Endothelial cell (in vitro differentiated cells): Measurements from ENCODE around the gene KDM5A. TPM values are rescaled to one million over a fixed set of nuclear protein-coding genes. Genes with fewer than 3 reads are reported as not detected.
A peak's percentile ranks its signal among the peaks of the same experiment; 100 is the strongest.

Experiments used
- DNase-seq: peaks from one replicate; pipeline ENCODE4 v3.0.0; 2021; ENCODE audit warnings: low spot score
- H3K27ac Mint-ChIP-seq: one replicate; pipeline ENCODE4 v1.8.0; 2021; ENCODE audit warnings: mixed read lengths, inconsistent platforms; ENCODE audit not compliant: unreplicated experiment
- H3K27me3 Mint-ChIP-seq: one replicate; pipeline ENCODE4 v1.8.0; 2021; ENCODE audit warnings: mild to moderate bottlenecking, moderate library complexity, mixed read lengths, inconsistent platforms; ENCODE audit not compliant: unreplicated experiment
- H3K36me3 Mint-ChIP-seq: one replicate; pipeline ENCODE4 v1.8.0; 2021; ENCODE audit warnings: mild to moderate bottlenecking, low read depth, mixed read lengths, inconsistent platforms; ENCODE audit not compliant: unreplicated experiment
- H3K4me1 Mint-ChIP-seq: one replicate; pipeline ENCODE4 v1.8.0; 2021; ENCODE audit warnings: mild to moderate bottlenecking, mixed read lengths, inconsistent platforms; ENCODE audit not compliant: unreplicated experiment
- H3K4me3 Mint-ChIP-seq: one replicate; pipeline ENCODE4 v1.8.0; 2021; ENCODE audit warnings: mild to moderate bottlenecking, mixed read lengths, inconsistent platforms; ENCODE audit not compliant: unreplicated experiment
- H3K9me3 Mint-ChIP-seq: one replicate; pipeline ENCODE4 v1.8.0; 2021; ENCODE audit warnings: mixed read lengths, inconsistent platforms; ENCODE audit not compliant: unreplicated experiment
- total RNA-seq: library from RNA; stranded (reverse); fragmentation: NEBNext Ultra II Directional; extraction: Animal tissue kit (Norgen Biotek cat#: 25700); gene quantifications from one replicate; pipeline ENCODE4 v1.2.1, GENCODE V29; 2021; ENCODE audit not compliant: unreplicated experiment
- TF ChIP-seq, protein P1 (sequence below): fragments of 200-600 bp; sonication (generic); IDR thresholded peaks from one replicate; pipeline ENCODE4 v1.5.0; 2021; ENCODE audit warnings: antibody characterized with exemption; ENCODE audit not compliant: unreplicated experiment

The KDM5A gene
- total RNA-seq, 1 donor from 2014 or later = 86.3 TPM

GRCh38 chr12:402029-402389 is 12.9 kb upstream of the KDM5A start:
- peaks cover under 1% of the 10 kb centered on the region for H3K36me3 Mint-ChIP-seq
- H3K4me3 Mint-ChIP-seq = no peak overlapping the region
- no peaks in the 10 kb centered on the region for H3K4me1 Mint-ChIP-seq
- H3K27me3 Mint-ChIP-seq = no peaks in the 10 kb centered on the region
- peak; percentile 18 for DNase-seq
- TF ChIP-seq, protein P1, sequence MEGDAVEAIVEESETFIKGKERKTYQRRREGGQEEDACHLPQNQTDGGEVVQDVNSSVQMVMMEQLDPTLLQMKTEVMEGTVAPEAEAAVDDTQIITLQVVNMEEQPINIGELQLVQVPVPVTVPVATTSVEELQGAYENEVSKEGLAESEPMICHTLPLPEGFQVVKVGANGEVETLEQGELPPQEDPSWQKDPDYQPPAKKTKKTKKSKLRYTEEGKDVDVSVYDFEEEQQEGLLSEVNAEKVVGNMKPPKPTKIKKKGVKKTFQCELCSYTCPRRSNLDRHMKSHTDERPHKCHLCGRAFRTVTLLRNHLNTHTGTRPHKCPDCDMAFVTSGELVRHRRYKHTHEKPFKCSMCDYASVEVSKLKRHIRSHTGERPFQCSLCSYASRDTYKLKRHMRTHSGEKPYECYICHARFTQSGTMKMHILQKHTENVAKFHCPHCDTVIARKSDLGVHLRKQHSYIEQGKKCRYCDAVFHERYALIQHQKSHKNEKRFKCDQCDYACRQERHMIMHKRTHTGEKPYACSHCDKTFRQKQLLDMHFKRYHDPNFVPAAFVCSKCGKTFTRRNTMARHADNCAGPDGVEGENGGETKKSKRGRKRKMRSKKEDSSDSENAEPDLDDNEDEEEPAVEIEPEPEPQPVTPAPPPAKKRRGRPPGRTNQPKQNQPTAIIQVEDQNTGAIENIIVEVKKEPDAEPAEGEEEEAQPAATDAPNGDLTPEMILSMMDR = no peak
- no peak overlapping the region for H3K27ac Mint-ChIP-seq
- no peaks in the 10 kb centered on the region for H3K9me3 Mint-ChIP-seq

GRCh38 chr12:401235-402028 is 12.3 kb upstream of the KDM5A start, which contains the start of gene CCDC77:
CCDC77 (plus strand) TSS chr12:401644; CDS start chr12:409384, 7,740 bp downstream.
- Mint-ChIP-seq H3K4me1 (no peaks in the 10 kb centered on the region), H3K36me3 (no peaks in the 10 kb centered on the region), H3K27me3 (no peaks in the 10 kb centered on the region), H3K9me3 (no peaks in the 10 kb centered on the region), H3K27ac (no peak within 1 kb of the TSS), H3K4me3 (no peak within 1 kb of the TSS)
- DNase-seq = peak; percentile 91
- TF ChIP-seq, protein P1 = no peak

GRCh38 chr12:400828-401227 is 11.7 kb upstream of the KDM5A start:
- no peaks in the 10 kb centered on the region for H3K9me3 Mint-ChIP-seq
- no peaks in the 10 kb centered on the region for H3K27me3 Mint-ChIP-seq
- no peak overlapping the region for H3K27ac Mint-ChIP-seq
- no peak for DNase-seq
- TF ChIP-seq, protein P1 = no peak
- no peak overlapping the region for H3K4me3 Mint-ChIP-seq
- no peaks in the 10 kb centered on the region for H3K4me1 Mint-ChIP-seq
- no peaks in the 10 kb centered on the region for H3K36me3 Mint-ChIP-seq

DNA sequence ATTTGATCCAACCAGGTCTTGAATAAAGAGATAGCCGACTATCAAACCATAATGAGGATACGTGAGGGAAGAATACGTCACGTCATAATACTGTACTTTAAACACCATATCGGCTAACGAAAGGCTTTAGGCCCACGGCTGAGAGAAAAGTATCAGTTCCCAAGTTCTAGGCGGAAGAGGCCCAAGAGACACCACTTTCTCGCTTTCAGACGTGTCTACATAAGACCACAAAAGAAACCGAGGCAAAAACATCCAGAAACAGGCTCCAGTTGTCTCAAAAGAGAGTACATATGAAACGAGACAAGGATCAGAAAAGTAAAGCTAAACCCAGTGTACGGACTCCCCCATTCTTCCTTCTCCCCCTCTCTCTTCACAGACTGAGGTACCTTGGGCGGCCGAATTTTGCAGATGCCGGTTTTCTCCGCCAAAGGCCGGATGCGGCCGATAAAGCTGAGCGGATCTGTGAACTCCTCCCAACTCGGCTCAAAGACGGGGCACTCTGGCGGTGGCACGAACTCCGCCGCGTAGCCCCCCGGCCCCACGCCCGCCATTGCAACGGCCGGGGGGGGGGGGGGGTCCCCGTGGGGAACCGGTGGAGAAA is 479 bp downstream of the KDM5A start:
- TF ChIP-seq, protein P1 = no peak
- peak overlapping the region; percentile 99 for H3K27ac Mint-ChIP-seq
- peaks cover 26% of the 10 kb centered on the region for H3K4me1 Mint-ChIP-seq
- peak overlapping the region; percentile 99 for H3K4me3 Mint-ChIP-seq
- peaks cover 7% of the 10 kb centered on the region for H3K27me3 Mint-ChIP-seq
- peaks cover 9% of the 10 kb centered on the region for H3K36me3 Mint-ChIP-seq
- no peaks in the 10 kb centered on the region for H3K9me3 Mint-ChIP-seq
- DNase-seq = peak; percentile 55

GRCh38 chr12:388012-388411 is 1.1 kb downstream of the KDM5A start:
- Mint-ChIP-seq H3K36me3 (peaks cover 11% of the 10 kb centered on the region), H3K27me3 (peaks cover 7% of the 10 kb centered on the region), H3K4me3 (peak overlapping the region; percentile 99), H3K27ac (peak overlapping the region; percentile 99), H3K9me3 (no peaks in the 10 kb centered on the region), H3K4me1 (peaks cover 26% of the 10 kb centered on the region)
- DNase-seq = no peak
- TF ChIP-seq, protein P1 = no peak
